A549 treated with RU486 at 1 μM for 4 hours (cell line): ENCODE data around the gene ZNF471. TPM values are rescaled to one million over a fixed set of nuclear protein-coding genes. Genes with fewer than 3 reads are reported as not detected.

Experiments used
- total RNA-seq: library from RNA; stranded (reverse); fragments of 200-300 nt; extraction: Qiagen RNA extraction; gene quantifications from 5 replicates; pipeline ENCODE4 v1.2.3, GENCODE V29; 2022; ENCODE audit warnings: low read depth

Gene ZNF471
- total RNA-seq = 0.02 to 0.28 TPM (median 0.07 TPM) in 3 of 5 replicates, not detected in the others

GRCh38 chr19:56507446-56508289 is at the start of gene ZNF471:
TSS of gene ZNF471 (plus strand) at chr19:56507855. CDS start at chr19:56511572, 3,717 bp downstream.

GRCh38 chr19:56476651-56477428 is 30.8 kb upstream of the ZNF471 start, which contains the start of gene ZNF667:
TSS of gene ZNF667 (minus strand) at chr19:56477345. CDS start at chr19:56462370, 14,975 bp downstream.

GRCh38 chr19:56538761-56539263 is 31.2 kb downstream of the ZNF471 start, which contains the start of gene ZFP28:
TSS of gene ZFP28 (plus strand) at chr19:56538948. CDS start at chr19:56539019, 71 bp downstream.

GRCh38 chr19:56567274-56568120 is 59.8 kb downstream of the ZNF471 start, which contains the start of gene ZNF470:
TSS of gene ZNF470 (plus strand) at chr19:56567468. CDS start at chr19:56570312, 2,844 bp downstream.

Other genes with a start within 250 kb of the ZNF471 start
- not detected in 5 replicates for gene EDDM13, start 235.1 kb upstream of the ZNF471 start, total RNA-seq
- 5.7 to 9.2 TPM (median 8.8 TPM) in 5 replicates for gene ZSCAN5A, start 193.0 kb upstream of the ZNF471 start, total RNA-seq
- 0.95 to 1.3 TPM (median 1.1 TPM) in 5 replicates for gene ZNF582, start 114.3 kb upstream of the ZNF471 start, total RNA-seq
- 2.0 to 2.7 TPM (median 2.3 TPM) in 5 replicates for gene ZNF583, start 103.5 kb upstream of the ZNF471 start, total RNA-seq
- gene ZNF667, start 30.5 kb upstream of the ZNF471 start, total RNA-seq = not detected in 5 replicates
- 2.6 to 3.7 TPM (median 3.3 TPM) in 5 replicates for gene ZFP28, start 31.1 kb downstream of the ZNF471 start, total RNA-seq
- 0.73 to 1.6 TPM (median 1.3 TPM) in 5 replicates for gene ZNF470, start 59.6 kb downstream of the ZNF471 start, total RNA-seq
- gene ZNF71, start 87.4 kb downstream of the ZNF471 start, total RNA-seq = 8.5 to 12.1 TPM (median 10.3 TPM) in 5 replicates
- gene SMIM17, start 135.3 kb downstream of the ZNF471 start, total RNA-seq = not detected in 5 replicates
- not detected in 5 replicates for gene ZNF835, start 163.9 kb downstream of the ZNF471 start, total RNA-seq